Gastroesophageal sphincter (tissue), 3 donors: Measurements from ENCODE around the gene GTF2I.

Experiments used
- CTCF ChIP-seq, 4 experiments: fragments of 200-600 bp in 2 of 4; fragments of 450-650 bp in 2 of 4; sonication (generic) in 1 of 4; IDR thresholded peaks; one replicate each; pipeline ENCODE4 v1.5.1; 2017 to 2019; ENCODE audit warnings: antibody characterized with exemption in 4 of 4, mild to moderate bottlenecking in 2 of 4, moderate library complexity in 2 of 4
- EP300 ChIP-seq: sonication (generic); formaldehyde crosslinking; IDR thresholded peaks from one replicate; pipeline ENCODE4 v1.6.1; 2017; ENCODE audit warnings: antibody characterized with exemption, mild to moderate bottlenecking

GRCh38 chr7:74658178-74659004, 873 bp downstream of the GTF2I start:
- TF ChIP-seq CTCF (IDR thresholded peaks at IDR 0.05) = peak in 1 of 4 experiments; percentile 5
- TF ChIP-seq EP300 = no peak
